GM18907 (cell line): Measurements from ENCODE around the gene DOCK2.

Source experiments
- ATAC-seq: cut with Tn5 transposase; IDR thresholded peaks from one replicate; pipeline ENCODE4 v1.9.1; 2021; ENCODE audit warnings: mild to moderate bottlenecking, moderate library complexity; ENCODE audit not compliant: unreplicated experiment

The DOCK2 gene

GRCh38 chr5:169970339-169970738 lies 333.3 kb downstream of the DOCK2 start:
- ATAC-seq: peak; percentile 72

- ATAC-seq: no peak
Measured at GRCh38 chr5:169970911-169971765, 334.1 kb downstream of the DOCK2 start.

GRCh38 chr5:169971780-169972179 lies 334.7 kb downstream of the DOCK2 start:
- ATAC-seq: no peak

GRCh38 chr5:169973056-169973455 lies 336.0 kb downstream of the DOCK2 start:
- ATAC-seq: no peak

GRCh38 chr5:169974121-169974770 lies 337.2 kb downstream of the DOCK2 start:
- ATAC-seq: no peak

GRCh38 chr5:169978714-169979113 lies 341.6 kb downstream of the DOCK2 start:
- ATAC-seq: no peak

- ATAC-seq: no peak
Measured at GRCh38 chr5:169979871-169980270, 342.8 kb downstream of the DOCK2 start.

GRCh38 chr5:169980418-169981053 lies 343.5 kb downstream of the DOCK2 start, which contains the start of gene INSYN2B:
Gene INSYN2B, minus strand, starts transcription at chr5:169980495. Its CDS starts 96,597 bp downstream, at chr5:169883898.
- ATAC-seq: peak; percentile 53

GRCh38 chr5:169988206-169988605 lies 351.1 kb downstream of the DOCK2 start:
- ATAC-seq: no peak

GRCh38 chr5:169988947-169989346 lies 351.9 kb downstream of the DOCK2 start:
- ATAC-seq: no peak

GRCh38 chr5:169989365-169989764 lies 352.3 kb downstream of the DOCK2 start:
- ATAC-seq: no peak

- no peak for ATAC-seq
Measured at GRCh38 chr5:169991115-169991869, 354.2 kb downstream of the DOCK2 start.

GRCh38 chr5:169992789-169993484 lies 355.9 kb downstream of the DOCK2 start:
- no peak for ATAC-seq

GRCh38 chr5:169993485-169993790 lies 356.4 kb downstream of the DOCK2 start:
- no peak for ATAC-seq

GRCh38 chr5:169997798-169998197 lies 360.7 kb downstream of the DOCK2 start:
- ATAC-seq: no peak

- ATAC-seq: no peak
Measured at GRCh38 chr5:169999621-170000020, 362.5 kb downstream of the DOCK2 start.

- ATAC-seq: no peak
Measured at GRCh38 chr5:170000155-170000554, 363.1 kb downstream of the DOCK2 start.

GRCh38 chr5:170006021-170006420 lies 368.9 kb downstream of the DOCK2 start:
- no peak for ATAC-seq

- no peak for ATAC-seq
Measured at GRCh38 chr5:170008376-170008775, 371.3 kb downstream of the DOCK2 start.

GRCh38 chr5:170010595-170010994 lies 373.5 kb downstream of the DOCK2 start:
- ATAC-seq: no peak

GRCh38 chr5:170011751-170012150 lies 374.7 kb downstream of the DOCK2 start:
- no peak for ATAC-seq
